IPS-20b (cell line): ENCODE data around the gene ACP6.

ENCODE experiments used
- H3K27ac ChIP-seq: one replicate; pipeline ENCODE4 v1.5.1; 2013; ENCODE audit warnings: low read length
- H3K27me3 ChIP-seq: 2 replicates; pipeline ENCODE4 v1.6.1; 2013; ENCODE audit warnings: mild to moderate bottlenecking, low read length, inconsistent platforms; ENCODE audit not compliant: insufficient read depth
- H3K36me3 ChIP-seq: 2 replicates; pipeline ENCODE4 v1.6.1; 2013; ENCODE audit warnings: low read depth, mild to moderate bottlenecking, inconsistent platforms, low read length, moderate library complexity; ENCODE audit not compliant: insufficient read depth
- H3K4me1 ChIP-seq: 2 replicates; pipeline ENCODE4 v1.6.1; 2013; ENCODE audit warnings: mild to moderate bottlenecking, control low read depth, inconsistent platforms, low read length, moderate library complexity; ENCODE audit not compliant: insufficient read depth
- H3K4me3 ChIP-seq: 2 replicates; pipeline ENCODE4 v1.5.1; 2013; ENCODE audit warnings: mild to moderate bottlenecking, low read length, inconsistent platforms
- H3K9ac ChIP-seq: 2 replicates; pipeline ENCODE4 v1.6.1; 2013; ENCODE audit warnings: low read depth, mild to moderate bottlenecking, inconsistent platforms, low read length, moderate library complexity
- H3K9me3 ChIP-seq: 2 replicates; pipeline ENCODE4 v1.6.1; 2013; ENCODE audit warnings: mild to moderate bottlenecking, low read depth, low read length, inconsistent platforms; ENCODE audit not compliant: insufficient read depth

ACP6 gene

DNA sequence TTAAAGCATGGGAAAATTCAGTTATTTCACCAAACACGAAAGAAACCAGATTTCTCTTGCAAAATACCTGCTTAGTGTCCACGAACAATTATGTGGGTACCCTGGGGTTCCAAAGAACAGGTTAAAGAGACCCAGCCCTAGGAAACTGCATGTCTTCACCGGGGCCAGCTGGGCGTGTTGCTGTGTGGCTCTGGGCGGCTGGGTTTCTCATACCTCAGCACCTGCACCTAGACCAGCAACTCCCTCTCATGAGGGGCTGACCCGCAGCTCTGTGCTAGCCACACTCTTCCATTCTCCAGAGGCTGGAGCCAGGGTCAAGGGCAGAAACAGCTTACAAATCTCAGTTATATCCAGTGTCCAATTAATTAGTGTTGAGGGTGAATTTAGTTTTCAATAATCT lies 40.3 kb downstream of the ACP6 start:
- no peaks in the 10 kb centered on the region for H3K4me1 ChIP-seq

DNA sequence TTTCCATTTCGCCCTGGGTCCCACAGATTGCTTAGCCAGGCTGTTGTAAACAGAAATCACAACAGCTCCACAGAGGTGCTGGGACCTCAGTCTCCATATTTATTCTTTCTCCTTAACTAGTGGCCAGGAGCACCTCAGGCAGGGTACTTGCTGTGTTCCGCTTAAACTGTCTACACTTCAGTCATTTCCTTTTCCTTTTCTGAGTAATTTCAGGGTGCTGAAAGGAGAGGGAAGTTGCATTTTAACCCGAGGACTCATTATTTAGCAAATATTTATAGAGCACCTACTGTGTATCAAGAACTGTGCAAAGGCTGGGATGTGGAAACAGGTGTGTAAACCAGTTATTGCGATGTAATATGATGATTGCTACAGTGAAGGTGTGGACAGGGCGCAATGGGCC lies 41.9 kb downstream of the ACP6 start:
- Histone ChIP-seq H3K9ac (no peak overlapping the region), H3K27ac (no peak overlapping the region), H3K9me3 (no peaks in the 10 kb centered on the region), H3K4me1 (no peaks in the 10 kb centered on the region), H3K36me3 (peaks cover 24% of the 10 kb centered on the region), H3K27me3 (no peaks in the 10 kb centered on the region), H3K4me3 (no peak overlapping the region)

More for the DNA sequence above, 40.3 kb downstream of the ACP6 start:
- Histone ChIP-seq H3K4me3 (no peak overlapping the region), H3K9ac (no peak overlapping the region), H3K27me3 (no peaks in the 10 kb centered on the region), H3K36me3 (peaks cover 9% of the 10 kb centered on the region; the same call in 1 of the 2 replicates), H3K9me3 (no peaks in the 10 kb centered on the region), H3K27ac (no peak overlapping the region)

DNA sequence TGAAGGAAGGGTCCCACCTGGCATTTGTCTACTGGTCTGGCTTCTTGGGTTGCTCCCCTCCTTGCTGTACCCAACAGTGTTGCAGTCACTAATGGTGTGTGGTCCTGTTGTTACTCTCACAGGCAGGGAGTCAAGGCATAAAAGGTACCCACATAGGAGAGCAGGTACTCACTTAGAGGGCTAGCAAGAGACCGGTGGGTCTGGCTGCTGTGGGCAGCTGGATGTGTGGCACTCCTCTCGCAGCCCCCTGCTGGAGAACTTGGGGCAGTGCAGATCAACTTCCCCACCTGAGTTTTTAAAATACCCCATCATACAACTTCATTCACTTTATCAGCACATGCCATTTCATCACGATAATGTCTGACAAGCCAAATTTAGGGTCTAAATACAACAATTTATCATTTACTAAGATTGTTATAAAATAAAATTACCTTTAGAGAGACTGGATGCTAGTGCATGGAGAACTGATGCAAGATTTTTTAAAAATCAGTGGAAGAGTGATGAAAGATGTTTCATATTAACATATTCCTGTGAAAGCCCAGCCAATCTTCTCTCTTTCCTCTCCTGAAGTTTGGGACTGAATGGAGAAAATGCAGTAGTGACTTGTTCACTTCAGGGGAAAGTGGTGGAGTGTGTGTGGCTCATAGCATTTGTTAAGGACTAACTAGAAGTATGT lies 42.8 kb downstream of the ACP6 start:
- H3K9ac ChIP-seq: no peak overlapping the region
- H3K9me3 ChIP-seq: no peaks in the 10 kb centered on the region
- H3K4me3 ChIP-seq: no peak overlapping the region
- H3K27me3 ChIP-seq: no peaks in the 10 kb centered on the region
- peaks cover 33% of the 10 kb centered on the region for H3K36me3 ChIP-seq
- no peaks in the 10 kb centered on the region for H3K4me1 ChIP-seq
- H3K27ac ChIP-seq: no peak overlapping the region

DNA sequence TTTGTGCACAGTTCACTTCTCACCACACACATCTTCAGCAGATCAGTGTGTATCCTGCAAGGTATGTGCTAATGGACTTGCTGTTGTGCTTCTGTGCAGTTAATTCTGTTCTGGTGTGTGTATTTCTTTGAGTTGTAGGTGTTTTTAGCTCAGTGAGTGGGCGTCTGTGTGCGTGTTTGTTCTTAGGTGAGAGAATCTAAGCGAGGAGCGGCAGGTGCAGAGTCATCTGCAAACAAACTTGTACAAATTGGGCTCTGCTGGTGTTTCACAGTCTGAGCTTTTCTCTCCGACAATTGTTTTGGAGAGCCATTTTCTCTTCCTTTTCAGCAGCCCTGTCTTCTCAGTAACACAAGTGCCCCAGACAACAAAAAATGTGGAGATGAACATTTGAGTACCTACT lies 43.6 kb downstream of the ACP6 start:
- Histone ChIP-seq H3K9ac (no peak overlapping the region), H3K4me3 (no peak overlapping the region), H3K27ac (no peak overlapping the region), H3K27me3 (no peaks in the 10 kb centered on the region), H3K36me3 (peaks cover 41% of the 10 kb centered on the region), H3K9me3 (no peaks in the 10 kb centered on the region), H3K4me1 (no peaks in the 10 kb centered on the region)

DNA sequence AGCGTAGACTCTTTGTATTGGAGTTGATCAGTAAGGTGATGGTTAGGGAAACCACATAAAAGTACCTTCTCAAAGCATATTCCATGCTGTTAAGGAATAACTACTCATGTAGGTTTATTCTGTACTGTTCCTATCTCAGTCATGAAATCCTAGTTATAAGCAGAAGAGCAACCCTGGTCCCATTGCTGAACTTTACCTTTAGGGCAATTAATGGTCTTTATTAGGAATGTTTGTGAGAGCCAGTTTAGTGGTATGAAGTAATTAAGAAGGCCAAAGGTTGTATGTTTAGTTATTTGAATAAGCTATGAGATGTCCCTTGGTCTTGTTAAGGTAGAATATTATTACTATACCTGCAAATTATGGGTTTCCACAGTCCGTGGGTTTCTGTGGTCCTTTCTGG lies 44.0 kb downstream of the ACP6 start:
- Histone ChIP-seq H3K27ac (no peak overlapping the region), H3K36me3 (peaks cover 46% of the 10 kb centered on the region), H3K4me1 (no peaks in the 10 kb centered on the region), H3K4me3 (no peak overlapping the region), H3K9me3 (no peaks in the 10 kb centered on the region), H3K9ac (no peak overlapping the region), H3K27me3 (no peaks in the 10 kb centered on the region)

DNA sequence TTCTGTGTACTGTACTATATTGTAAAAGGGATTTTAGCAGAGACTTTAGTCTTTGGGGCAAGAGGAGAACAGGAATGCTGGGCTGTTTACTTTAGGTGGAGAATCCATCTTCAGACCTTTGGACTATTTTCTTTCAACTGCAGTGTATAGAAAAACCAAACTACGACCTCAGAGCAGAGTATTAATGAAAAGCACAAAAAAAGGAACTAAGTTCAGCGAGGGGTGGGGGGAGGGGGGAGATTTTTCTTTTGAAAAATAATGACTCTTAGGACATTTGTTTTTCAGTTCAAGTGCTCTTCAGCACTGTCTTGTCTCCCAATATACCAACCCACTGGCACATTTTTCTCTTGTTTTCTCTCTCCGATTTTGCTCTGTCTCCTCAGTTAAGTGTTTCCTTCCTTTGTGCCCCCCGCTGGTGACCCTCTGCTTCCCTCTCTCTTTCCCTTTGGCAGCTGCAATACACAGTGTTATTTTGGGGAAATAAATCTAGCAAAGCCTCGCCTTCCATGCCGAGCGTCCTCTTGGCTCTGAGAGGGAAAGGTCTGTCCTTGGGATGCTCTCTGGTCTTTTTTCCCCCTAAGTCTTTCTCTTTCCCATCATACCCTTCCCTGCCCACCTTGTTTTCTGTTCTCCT lies 44.8 kb downstream of the ACP6 start:
- Histone ChIP-seq H3K36me3 (peaks cover 54% of the 10 kb centered on the region), H3K27ac (no peak overlapping the region), H3K4me3 (no peak overlapping the region), H3K4me1 (no peaks in the 10 kb centered on the region), H3K27me3 (no peaks in the 10 kb centered on the region), H3K9ac (no peak overlapping the region), H3K9me3 (no peaks in the 10 kb centered on the region)

DNA sequence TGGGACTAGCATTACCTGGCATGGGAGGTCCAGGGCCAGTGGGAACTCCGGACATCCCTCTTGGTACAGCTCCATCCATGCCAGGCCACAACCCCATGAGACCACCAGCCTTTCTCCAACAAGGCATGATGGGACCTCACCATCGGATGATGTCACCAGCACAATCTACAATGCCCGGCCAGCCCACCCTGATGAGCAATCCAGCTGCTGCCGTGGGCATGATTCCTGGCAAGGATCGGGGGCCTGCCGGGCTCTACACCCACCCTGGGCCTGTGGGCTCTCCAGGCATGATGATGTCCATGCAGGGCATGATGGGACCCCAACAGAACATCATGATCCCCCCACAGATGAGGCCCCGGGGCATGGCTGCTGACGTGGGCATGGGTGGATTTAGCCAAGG lies 45.8 kb downstream of the ACP6 start:
- no peaks in the 10 kb centered on the region for H3K27me3 ChIP-seq
- no peak overlapping the region for H3K9ac ChIP-seq
- H3K4me3 ChIP-seq: no peak overlapping the region
- peaks cover 64% of the 10 kb centered on the region for H3K36me3 ChIP-seq
- H3K9me3 ChIP-seq: no peaks in the 10 kb centered on the region
- H3K4me1 ChIP-seq: no peaks in the 10 kb centered on the region
- H3K27ac ChIP-seq: no peak overlapping the region

DNA sequence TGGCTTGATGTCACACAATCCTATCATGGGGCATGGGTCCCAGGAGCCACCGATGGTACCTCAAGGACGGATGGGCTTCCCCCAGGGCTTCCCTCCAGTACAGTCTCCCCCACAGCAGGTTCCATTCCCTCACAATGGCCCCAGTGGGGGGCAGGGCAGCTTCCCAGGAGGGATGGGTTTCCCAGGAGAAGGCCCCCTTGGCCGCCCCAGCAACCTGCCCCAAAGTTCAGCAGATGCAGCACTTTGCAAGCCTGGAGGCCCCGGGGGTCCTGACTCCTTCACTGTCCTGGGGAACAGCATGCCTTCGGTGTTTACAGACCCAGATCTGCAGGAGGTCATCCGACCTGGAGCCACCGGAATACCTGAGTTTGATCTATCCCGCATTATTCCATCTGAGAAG lies 46.3 kb downstream of the ACP6 start:
- peaks cover 69% of the 10 kb centered on the region for H3K36me3 ChIP-seq
- no peaks in the 10 kb centered on the region for H3K9me3 ChIP-seq
- no peak overlapping the region for H3K4me3 ChIP-seq
- H3K9ac ChIP-seq: no peak overlapping the region
- H3K4me1 ChIP-seq: no peaks in the 10 kb centered on the region
- H3K27ac ChIP-seq: no peak overlapping the region
- no peaks in the 10 kb centered on the region for H3K27me3 ChIP-seq

DNA sequence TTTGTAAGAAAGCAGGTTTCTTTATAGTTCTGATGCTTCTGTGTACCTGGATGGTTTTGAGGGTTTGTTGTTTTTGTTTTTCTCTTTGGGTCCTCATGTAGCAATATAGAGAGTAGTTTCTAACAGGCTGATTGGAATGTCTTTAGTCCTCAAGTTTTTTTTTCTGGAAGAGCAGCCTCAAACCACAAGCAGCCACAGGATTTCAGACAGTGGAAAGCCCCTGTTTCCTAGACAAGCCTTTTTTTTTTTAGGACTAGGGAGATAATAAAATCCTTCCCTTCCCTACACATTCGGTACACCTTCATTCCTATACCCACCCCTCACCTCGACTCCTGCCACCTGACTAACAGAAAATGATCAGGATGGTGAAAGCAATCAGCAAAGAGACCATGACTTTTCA lies 47.6 kb downstream of the ACP6 start:
- peaks cover 82% of the 10 kb centered on the region for H3K36me3 ChIP-seq
- no peak overlapping the region for H3K9ac ChIP-seq
- H3K4me3 ChIP-seq: no peak overlapping the region
- H3K27me3 ChIP-seq: no peaks in the 10 kb centered on the region
- H3K9me3 ChIP-seq: no peaks in the 10 kb centered on the region
- H3K27ac ChIP-seq: no peak overlapping the region
- no peaks in the 10 kb centered on the region for H3K4me1 ChIP-seq

DNA sequence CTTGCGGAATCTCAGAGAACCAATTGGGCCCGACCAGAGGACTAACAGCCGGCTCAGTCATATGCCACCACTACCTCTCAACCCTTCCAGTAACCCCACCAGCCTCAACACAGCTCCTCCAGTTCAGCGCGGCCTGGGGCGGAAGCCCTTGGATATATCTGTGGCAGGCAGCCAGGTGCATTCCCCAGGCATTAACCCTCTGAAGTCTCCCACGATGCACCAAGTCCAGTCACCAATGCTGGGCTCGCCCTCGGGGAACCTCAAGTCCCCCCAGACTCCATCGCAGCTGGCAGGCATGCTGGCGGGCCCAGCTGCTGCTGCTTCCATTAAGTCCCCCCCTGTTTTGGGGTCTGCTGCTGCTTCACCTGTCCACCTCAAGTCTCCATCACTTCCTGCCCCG lies 49.8 kb downstream of the ACP6 start:
- Histone ChIP-seq H3K27me3 (no peaks in the 10 kb centered on the region), H3K4me3 (no peak overlapping the region), H3K27ac (no peak overlapping the region), H3K9me3 (no peaks in the 10 kb centered on the region), H3K36me3 (peaks cover 95% of the 10 kb centered on the region), H3K9ac (no peak overlapping the region), H3K4me1 (no peaks in the 10 kb centered on the region)

DNA sequence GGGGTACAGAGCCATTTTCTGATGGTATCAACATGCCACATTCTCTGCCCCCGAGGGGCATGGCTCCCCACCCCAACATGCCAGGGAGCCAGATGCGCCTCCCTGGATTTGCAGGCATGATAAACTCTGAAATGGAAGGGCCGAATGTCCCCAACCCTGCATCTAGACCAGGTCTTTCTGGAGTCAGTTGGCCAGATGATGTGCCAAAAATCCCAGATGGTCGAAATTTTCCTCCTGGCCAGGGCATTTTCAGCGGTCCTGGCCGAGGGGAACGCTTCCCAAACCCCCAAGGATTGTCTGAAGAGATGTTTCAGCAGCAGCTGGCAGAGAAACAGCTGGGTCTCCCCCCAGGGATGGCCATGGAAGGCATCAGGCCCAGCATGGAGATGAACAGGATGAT lies 50.6 kb downstream of the ACP6 start:
- Histone ChIP-seq H3K27ac (no peak overlapping the region), H3K27me3 (no peaks in the 10 kb centered on the region), H3K4me1 (no peaks in the 10 kb centered on the region), H3K36me3 (peaks cover 99% of the 10 kb centered on the region), H3K9me3 (no peaks in the 10 kb centered on the region), H3K9ac (no peak overlapping the region), H3K4me3 (no peak overlapping the region)

DNA sequence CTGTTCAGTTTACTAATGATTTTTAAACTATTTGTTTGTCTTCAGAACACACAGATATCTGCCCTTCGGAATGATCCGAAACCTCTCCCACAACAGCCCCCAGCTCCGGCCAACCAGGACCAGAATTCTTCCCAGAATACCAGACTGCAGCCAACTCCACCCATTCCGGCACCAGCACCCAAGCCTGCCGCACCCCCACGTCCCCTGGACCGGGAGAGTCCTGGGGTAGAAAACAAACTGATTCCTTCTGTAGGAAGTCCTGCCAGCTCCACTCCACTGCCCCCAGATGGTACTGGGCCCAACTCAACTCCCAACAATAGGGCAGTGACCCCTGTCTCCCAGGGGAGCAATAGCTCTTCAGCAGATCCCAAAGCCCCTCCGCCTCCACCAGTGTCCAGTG lies 51.6 kb downstream of the ACP6 start:
- Histone ChIP-seq H3K4me1 (no peaks in the 10 kb centered on the region), H3K4me3 (no peak overlapping the region), H3K27ac (no peak overlapping the region), H3K9ac (no peak overlapping the region), H3K9me3 (no peaks in the 10 kb centered on the region), H3K36me3 (peaks cover 99% of the 10 kb centered on the region), H3K27me3 (no peaks in the 10 kb centered on the region)
